Measurements from ENCODE around the gene UVRAG.

- TF ChIP-seq CTCF (IDR thresholded peaks at IDR 0.05 in 4 of 5, conservative IDR thresholded peaks at IDR 0.05 in 1 of 5) = no peak
- no peak for TF ChIP-seq POLR2A (IDR thresholded peaks at IDR 0.05)
These were observed 47.4 kb downstream of the UVRAG start for GRCh38 chr11:75862437-75862836.

Data from gastrocnemius medialis (tissue), 4 donors.